Epithelial cell of esophagus (primary cell): ENCODE measurements around the gene SLC22A23.
A peak's percentile ranks its signal among the peaks of the same experiment; 100 is the strongest.

Source experiments
- DNase-seq: peaks from one replicate; pipeline ENCODE4 v3.0.0; 2010; ENCODE audit warnings: low read depth
- H3K4me3 ChIP-seq: 2 replicates; pipeline ENCODE4 v1.5.1; 2011; ENCODE audit warnings: mild to moderate bottlenecking, low read length, control low read depth
- CTCF ChIP-seq: IDR thresholded peaks from 2 replicates; pipeline ENCODE4 v1.5.1; 2011; ENCODE audit warnings: low read depth, mild to moderate bottlenecking, low read length, control low read depth, inconsistent platforms; ENCODE audit not compliant: insufficient read depth; ENCODE audit errors: missing control alignments

The SLC22A23 gene

GRCh38 chr6:3438190-3439167 is 18.4 kb downstream of the SLC22A23 start:
- H3K4me3 ChIP-seq, result no peak overlapping the region
- no peak for TF ChIP-seq CTCF
- DNase-seq, result peak; percentile 88

- DNase-seq, result no peak
- TF ChIP-seq CTCF, result peak; percentile 38
- no peak overlapping the region for H3K4me3 ChIP-seq
Measured at GRCh38 chr6:3433005-3433404, 23.8 kb downstream of the SLC22A23 start.

- peak overlapping the region; percentile 21 for H3K4me3 ChIP-seq
- DNase-seq, result peak; percentile 93
- no peak for TF ChIP-seq CTCF
Measured at GRCh38 chr6:3432416-3432815, 24.4 kb downstream of the SLC22A23 start.

GRCh38 chr6:3431994-3432393 is 24.9 kb downstream of the SLC22A23 start:
- TF ChIP-seq CTCF, result no peak
- DNase-seq, result peak; percentile 95
- H3K4me3 ChIP-seq, result no peak overlapping the region

GRCh38 chr6:3429211-3429610 is 27.6 kb downstream of the SLC22A23 start:
- no peak for TF ChIP-seq CTCF
- no peak overlapping the region for H3K4me3 ChIP-seq
- no peak for DNase-seq

GRCh38 chr6:3428700-3429099 is 28.1 kb downstream of the SLC22A23 start:
- no peak for TF ChIP-seq CTCF
- no peak overlapping the region for H3K4me3 ChIP-seq
- DNase-seq, result no peak

GRCh38 chr6:3428247-3428646 is 28.6 kb downstream of the SLC22A23 start:
- DNase-seq, result no peak
- no peak for TF ChIP-seq CTCF
- no peak overlapping the region for H3K4me3 ChIP-seq
